CD4-positive, alpha-beta T cell treated with Interleukin-17A for 1 hour (primary cell): Measurements from ENCODE around the gene GHITM.
"Not testable (repeated sequence)": the region's sequence is repeated elsewhere in the genome, so short reads cannot be mapped to it uniquely, and the experiment has no call there.

ENCODE experiments used
- DNase-seq: peaks from one replicate; pipeline ENCODE4 v3.0.0-alpha.2; 2020

GHITM gene

DNA sequence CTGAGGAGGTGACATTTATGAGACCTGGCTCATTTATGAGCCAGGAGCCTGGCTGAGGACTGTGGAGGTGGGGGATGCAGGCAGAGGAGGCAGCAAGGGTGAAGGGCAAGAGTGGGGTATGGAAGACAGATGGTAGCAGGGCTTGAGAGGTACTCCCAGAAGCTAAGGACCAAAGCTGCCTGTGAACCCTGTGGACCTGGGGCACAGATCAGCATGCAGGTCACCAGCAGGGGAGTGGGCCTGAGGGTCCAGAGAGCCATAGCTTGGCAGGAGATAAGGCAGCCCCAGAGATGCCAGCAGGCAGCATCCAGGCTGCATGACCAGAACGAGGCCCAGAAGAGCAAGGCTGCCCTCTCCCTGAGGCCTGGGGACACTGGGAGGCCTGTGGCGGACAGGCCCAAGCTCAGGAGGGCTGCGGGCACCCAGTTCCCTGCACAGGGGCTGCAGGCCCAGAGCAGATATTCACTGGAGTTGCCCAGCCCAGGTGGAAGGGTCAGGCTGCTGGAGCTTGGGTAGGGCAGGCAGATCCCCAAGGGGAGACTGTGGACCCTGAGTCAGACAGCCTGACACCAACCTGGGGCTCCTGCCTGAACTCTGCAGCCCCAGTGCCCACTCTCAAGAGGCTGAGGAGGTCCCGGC, 37.6 kb downstream of the GHITM start:
- no peak for DNase-seq

DNA sequence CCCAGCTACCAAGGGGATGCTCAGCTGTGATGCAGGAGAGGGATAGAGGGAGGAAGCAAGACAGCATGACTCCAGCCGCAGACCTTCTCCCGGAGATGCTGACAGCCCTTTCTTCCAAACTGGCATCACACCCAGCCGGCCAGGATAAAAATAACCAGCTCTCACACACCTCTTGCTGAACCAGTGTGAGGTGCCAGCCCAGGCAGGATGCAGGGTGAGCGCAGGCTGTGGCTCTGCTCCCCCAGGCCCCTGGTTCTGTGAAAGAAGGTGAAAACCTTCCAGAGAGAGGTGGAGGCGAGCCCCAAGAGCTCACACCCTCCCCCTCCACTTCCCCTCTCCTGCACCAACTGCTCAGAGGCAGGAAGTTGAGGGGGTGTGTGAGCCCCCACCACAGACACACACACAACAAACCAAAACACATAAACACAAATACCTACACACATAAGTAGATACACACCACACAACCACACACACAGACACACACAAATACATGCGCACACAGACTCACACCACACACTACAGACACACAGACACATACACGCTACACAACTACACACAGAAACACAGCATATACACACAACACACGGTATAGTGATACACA, 38.3 kb downstream of the GHITM start:
- DNase-seq: peak; percentile 77

- DNase-seq: no peak
Observed at GRCh38 chr10:84178160-84178609, 38.9 kb downstream of the GHITM start.

DNA sequence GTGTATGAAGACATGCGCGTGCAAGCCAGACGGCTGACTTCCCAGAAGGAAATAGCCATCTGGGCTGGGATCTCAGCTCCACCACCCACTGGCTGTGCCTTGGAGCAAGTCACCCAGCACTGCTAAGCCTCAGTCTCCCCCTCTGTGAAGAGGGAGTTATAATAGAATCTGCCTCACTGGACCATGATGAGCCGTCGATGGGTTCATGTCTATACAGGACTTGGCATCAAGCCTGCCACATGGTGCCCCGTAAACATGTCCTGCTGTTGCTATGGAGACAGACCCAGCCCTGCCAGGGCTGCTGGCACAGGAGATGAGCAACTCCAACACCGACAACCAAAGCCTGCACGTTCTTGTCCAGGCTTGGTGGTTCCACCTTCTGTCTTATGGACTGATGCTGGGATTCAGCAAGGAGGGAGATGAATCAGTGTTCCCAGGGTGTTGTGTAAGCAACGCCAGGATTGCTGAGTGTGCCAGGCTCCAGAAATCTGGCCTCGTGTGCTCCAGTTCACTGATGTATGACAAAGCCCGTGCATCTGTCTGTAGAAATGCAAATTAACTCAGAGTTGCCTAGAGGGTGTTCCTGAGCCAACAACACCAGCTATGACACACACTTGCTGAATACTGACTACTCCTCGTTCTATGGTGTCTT, 39.9 kb downstream of the GHITM start:
- DNase-seq: peak; percentile 40

GRCh38 chr10:84180386-84180785, 41.1 kb downstream of the GHITM start:
- DNase-seq: not testable (repeated sequence)

DNA sequence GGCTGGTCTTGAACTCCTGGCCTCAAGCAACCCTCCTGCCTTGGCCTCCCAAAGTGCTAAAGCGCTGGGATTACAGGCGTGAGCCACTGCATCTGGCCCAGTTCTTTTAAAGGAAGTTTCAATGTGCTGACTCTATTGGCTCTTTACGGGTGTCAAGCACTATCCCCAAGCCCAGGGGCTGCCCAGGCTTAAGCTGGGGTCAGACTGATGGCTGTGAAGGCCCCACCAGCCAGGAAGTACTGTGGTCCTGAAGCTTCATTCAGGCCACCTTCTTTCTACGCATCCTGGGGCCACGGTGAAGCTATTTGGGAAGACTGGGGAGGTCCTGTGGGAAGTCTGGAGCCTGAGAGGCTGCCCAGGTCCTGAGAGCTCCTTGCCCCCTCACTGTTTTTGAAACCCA, 42.3 kb downstream of the GHITM start:
- DNase-seq: no peak

GRCh38 chr10:84184517-84184916, 45.2 kb downstream of the GHITM start:
- no peak for DNase-seq

DNA sequence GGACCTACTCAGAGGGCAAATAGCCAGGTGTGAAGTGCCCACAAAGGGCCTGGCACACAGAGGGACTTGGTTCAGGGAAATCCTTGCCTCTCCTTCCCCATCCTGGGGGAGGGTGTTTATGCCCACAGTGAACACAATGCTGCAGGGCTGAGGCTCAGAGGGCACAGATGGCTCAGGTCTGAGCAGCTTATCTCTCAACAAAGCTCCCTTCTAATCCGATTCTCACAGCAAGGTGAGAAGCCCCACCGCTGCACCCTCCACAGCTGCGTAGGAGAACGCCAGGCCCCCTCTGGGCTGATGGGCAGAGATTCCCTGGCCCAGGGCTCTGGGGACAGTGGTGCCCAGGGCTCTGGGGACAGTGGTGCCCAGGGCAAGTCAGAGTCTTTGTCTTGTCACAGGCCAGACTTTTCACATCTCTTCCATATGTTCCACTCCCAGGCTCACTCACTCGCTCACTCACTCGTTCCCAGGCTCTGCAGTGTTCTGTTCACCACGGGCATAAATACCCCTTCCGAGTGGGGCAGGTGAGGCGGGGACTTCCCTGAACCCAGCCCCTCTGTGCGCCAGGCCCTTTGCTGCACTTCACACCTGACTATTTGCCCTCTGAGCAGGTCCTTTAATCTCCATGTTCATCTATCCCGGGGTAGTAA, 46.3 kb downstream of the GHITM start:
- no peak for DNase-seq

DNA sequence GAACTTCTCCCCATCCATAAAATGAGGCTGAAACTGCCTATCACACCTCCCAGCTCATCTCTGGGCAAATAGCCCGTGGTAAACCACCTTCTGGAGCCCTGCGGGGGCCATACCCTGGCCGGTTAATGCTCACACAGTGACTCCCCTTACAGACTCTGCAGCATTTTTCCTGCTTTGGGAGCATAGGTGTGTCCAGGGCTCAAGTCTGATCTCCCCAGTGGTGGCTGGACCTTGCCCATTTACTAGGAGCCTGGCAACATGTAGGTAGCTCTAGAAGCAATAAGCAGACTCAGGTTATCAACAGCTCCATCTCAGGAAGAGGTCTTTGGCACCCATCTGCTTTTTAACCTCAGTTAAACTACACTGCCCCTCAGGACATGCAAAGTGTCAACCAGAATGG, 49.5 kb downstream of the GHITM start:
- no peak for DNase-seq

DNA sequence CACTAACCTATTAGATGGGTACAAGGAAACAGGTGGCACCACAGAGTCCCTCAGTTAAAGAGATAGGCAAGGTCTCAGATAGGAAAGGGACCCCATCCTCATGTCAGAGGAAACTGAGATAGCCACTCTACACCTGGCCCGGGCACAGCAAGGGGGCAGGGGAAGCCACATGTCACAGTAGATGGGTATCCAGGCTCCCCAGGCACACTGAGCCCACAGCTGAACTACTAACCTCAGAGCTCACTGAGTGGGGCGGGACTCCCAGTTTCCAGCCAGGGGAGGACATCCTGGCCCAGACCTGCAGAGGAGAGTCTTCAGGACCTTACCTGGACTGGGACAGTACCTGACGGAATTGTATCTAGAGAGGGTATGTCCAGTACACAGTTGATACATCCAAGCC, 51.3 kb downstream of the GHITM start:
- DNase-seq: no peak

GRCh38 chr10:84191106-84191505, 51.8 kb downstream of the GHITM start:
- peak; percentile 37 for DNase-seq

DNA sequence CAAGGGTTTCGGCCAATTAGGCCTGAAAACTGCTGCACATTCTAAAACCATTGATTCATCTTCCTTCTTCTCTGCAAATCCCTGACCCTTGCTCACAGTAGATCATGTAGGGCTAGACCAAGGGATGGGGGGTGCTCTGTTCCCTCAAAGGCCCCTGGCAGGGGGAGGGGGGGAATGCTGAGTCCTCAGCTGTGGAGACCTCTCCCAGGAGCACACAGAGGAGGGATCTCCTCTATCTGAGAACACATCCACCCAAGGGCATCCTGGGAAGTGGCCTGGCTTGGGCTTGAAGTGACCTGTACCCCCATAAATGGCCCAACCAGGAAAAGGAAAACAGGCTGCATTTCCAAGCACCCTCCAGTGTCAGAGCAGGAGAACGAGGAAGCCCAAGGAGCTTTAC, 54.0 kb downstream of the GHITM start:
- DNase-seq: no peak

- DNase-seq: no peak
Observed at GRCh38 chr10:84193846-84194423, 54.6 kb downstream of the GHITM start.

GRCh38 chr10:84194424-84195043, 55.2 kb downstream of the GHITM start, which contains the start of gene CDHR1:
TSS of gene CDHR1 (plus strand) at chr10:84194537. CDS start at chr10:84194761, 224 bp downstream.
- peak; percentile 64 for DNase-seq

DNA sequence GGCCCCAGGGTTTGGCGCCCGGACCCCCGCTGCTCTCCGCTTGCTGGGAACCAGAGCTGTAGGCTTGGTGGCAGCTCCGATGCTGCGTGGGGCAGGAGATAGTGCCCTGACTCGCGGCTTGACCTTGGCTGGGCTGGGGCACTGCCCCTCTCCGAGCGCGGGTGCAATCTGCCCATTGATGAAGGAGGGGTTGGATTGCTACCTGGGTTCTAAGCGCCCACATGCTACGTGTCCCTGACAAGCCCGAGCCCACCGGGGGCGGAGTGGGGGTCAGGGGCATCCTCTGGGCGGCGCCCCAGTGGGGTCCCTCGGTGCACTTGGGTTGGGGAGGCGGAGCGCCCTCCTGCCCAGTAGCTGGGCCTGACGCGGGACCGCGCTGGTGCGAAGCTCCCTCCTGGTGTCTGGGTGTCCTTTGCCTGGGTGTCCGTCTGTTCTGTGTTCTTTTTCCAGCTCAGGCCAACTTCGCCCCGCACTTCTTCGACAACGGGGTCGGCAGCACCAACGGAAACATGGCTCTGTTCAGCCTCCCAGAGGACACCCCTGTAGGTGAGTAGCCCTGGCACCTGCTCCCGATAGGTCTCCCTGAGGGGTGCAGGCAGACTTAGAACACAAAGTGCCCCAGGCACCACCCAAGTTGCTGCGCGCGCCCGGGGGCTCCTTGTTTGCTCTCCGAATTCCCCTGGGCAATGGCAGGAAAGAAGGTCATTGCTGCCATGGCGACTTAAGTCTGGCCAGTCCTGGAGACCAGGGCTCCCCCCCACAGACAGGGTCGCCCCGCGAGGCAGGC, 55.9 kb downstream of the GHITM start:
- DNase-seq: no peak

GRCh38 chr10:84196083-84196482, 56.8 kb downstream of the GHITM start:
- DNase-seq: no peak

GRCh38 chr10:84196941-84197340, 57.6 kb downstream of the GHITM start:
- no peak for DNase-seq

GRCh38 chr10:84197643-84198042, 58.3 kb downstream of the GHITM start:
- no peak for DNase-seq

DNA sequence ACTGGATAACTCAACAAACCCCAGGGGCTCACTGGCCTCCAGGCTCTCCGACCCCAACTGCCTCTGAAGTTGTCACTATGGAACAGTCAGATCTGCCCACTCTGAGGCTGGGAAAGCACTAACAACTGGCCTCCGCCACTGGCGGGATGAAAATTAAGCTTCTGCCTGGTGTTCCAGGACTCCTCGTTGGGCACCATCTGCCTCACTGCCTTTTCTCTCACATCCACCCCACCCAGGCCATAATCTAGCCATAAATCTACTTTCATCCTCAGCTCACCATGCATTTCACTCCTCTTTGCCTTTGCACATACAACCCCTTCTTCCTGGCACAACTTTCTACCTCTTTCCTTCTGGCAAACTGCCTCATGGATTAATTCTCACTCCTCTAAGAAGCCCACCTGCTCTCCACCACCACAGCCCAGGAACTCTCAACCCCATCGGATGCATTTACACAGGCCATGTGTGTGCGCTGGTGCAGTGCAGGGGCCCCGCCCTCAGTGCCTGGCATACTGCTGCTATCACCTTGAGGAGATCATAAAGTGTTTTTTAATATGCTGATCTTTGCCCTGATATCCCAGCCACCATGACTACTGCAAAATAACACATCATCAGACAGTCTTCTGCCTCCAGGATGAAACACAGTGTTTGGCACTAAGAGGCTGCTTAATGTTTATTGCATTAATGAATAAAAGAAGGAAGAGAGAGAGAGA, 59.1 kb downstream of the GHITM start:
- no peak for DNase-seq

- DNase-seq: no peak
Observed at GRCh38 chr10:84200537-84201243, 61.4 kb downstream of the GHITM start.

- no peak for DNase-seq
Observed at GRCh38 chr10:84201244-84201606, 61.9 kb downstream of the GHITM start.
